ENCODE results near the gene TENM3. TPM values are rescaled to one million over a fixed set of nuclear protein-coding genes. Genes with fewer than 3 reads are reported as not detected.

The TENM3 gene
- total and polyA plus RNA-seq, 2 of the 8 experiments (the other 6 are each of a cell fraction or from before 2014, with no cell fraction given), result 36.9 to 69.3 TPM

GRCh38 chr4:182276210-182277109 lies 33.3 kb downstream of the TENM3 start (continued):
- no peak for TF ChIP-seq CHD7 (IDR thresholded peaks at IDR 0.05; ENCODE audit: insufficient replicate concordance, low read length)
